ENCODE measurements around the gene POLRMT. TPM values are rescaled to one million over a fixed set of nuclear protein-coding genes. Genes with fewer than 3 reads are reported as not detected.
A peak's percentile ranks its signal among the peaks of the same experiment; 100 is the strongest.

Gene POLRMT
- total RNA-seq, 1 experiment from 2014 or later: 104 TPM

DNA sequence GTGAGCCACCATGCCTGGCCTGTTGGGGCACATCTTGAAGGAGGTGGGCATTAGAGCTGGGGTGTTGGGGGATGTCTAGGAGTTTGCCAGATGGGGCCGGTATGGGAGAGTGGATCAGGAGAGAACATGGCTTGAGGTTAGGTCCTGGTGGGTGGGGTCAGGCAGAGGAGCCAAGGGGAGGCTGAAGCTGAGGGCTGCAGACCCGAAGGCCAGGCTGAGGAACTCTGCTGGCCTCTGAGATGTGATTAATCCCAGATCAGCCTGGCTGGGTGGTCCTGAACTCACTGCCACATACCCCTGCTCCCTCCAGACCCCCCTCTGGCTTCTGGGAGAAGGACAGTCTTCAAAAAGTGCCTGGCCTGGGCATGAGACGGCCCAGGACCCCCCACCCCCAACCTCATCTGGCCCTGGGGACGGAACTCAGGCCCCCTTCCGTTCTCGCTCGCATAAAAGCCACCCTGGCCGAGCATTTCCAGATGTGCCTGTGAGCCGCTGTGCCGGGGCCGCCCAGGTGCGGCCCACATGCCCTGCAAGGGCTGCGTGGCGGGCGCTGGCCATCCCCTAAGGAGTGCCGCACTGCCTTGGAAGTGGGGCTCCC, 45.6 kb upstream of the POLRMT start:
- Mint-ChIP-seq H3K4me1 (peaks cover 0 to 10% of the 10 kb centered on the region in 2 experiments; a peak in 2 of 4 replicates), H3K4me3 (peak overlapping the region; percentile 79 to 86), H3K27ac (no peak overlapping the region), H3K9me3 (no peaks in the 10 kb centered on the region), H3K27me3 (ENCODE audit: low read depth) (peaks cover 36% of the 10 kb centered on the region), H3K36me3 (ENCODE audit: insufficient read depth in 1 of 3, low read depth in 3 of 3) (no peaks in the 10 kb centered on the region)
- Histone ChIP-seq H3T11ph (ENCODE audit: low read length) (no peak overlapping the region), H2BK15ac (ENCODE audit: low read depth, low read length) (no peak overlapping the region), H3K23ac (ENCODE audit: insufficient read length, low read depth, low read length) (no peak overlapping the region), H3K4ac (ENCODE audit: low read depth, low read length) (no peak overlapping the region), H4K8ac (replicated peaks; ENCODE audit: insufficient read length, low read depth, low read length) (no peak overlapping the region), H2BK20ac (ENCODE audit: low read depth, low read length, poor library complexity, severe bottlenecking) (no peak overlapping the region), H3K79me1 (ENCODE audit: insufficient read depth, low read depth, low read length, poor library complexity, severe bottlenecking) (no peaks in the 10 kb centered on the region), H3K4me2 (ENCODE audit: insufficient read depth, insufficient read length, low read length) (peak overlapping the region; percentile 49), H2BK5ac (ENCODE audit: insufficient read length, low read length) (no peak overlapping the region), H3K14ac (ENCODE audit: insufficient read depth, low read length) (no peak overlapping the region), H2BK120ac (ENCODE audit: low read depth, low read length, poor library complexity, severe bottlenecking) (no peak overlapping the region), H2BK12ac (ENCODE audit: insufficient read length, low read depth, low read length) (no peak overlapping the region), H3K9me3 (ENCODE audit: control insufficient read depth, low read depth, low read length) (no peaks in the 10 kb centered on the region), H2AFZ (ENCODE audit: low read length) (no peak overlapping the region), H3K4me1 (ENCODE audit: insufficient read depth, low read length) (no peaks in the 10 kb centered on the region), H2AK5ac (ENCODE audit: insufficient read length, low read length) (no peak overlapping the region), H3K56ac (ENCODE audit: insufficient read length, low read depth, low read length) (no peak overlapping the region), H3K23me2 (ENCODE audit: insufficient read length, low read depth, low read length, poor library complexity, severe bottlenecking) (peaks cover 8% of the 10 kb centered on the region), H4K5ac (ENCODE audit: insufficient read length, low read depth, low read length) (no peak overlapping the region), H3K9ac (ENCODE audit: extremely low read depth, insufficient read length, low read length) (no peak overlapping the region), H4K91ac (ENCODE audit: insufficient read length, low read depth, low read length) (no peak overlapping the region), H3K27ac (ENCODE audit: insufficient read length, low read depth, low read length) (no peak overlapping the region), H4K20me1 (ENCODE audit: control insufficient read depth, insufficient read depth, insufficient read length) (no peaks in the 10 kb centered on the region), H3K27me3 (ENCODE audit: insufficient read depth, low read length) (no peaks in the 10 kb centered on the region; the same call in 1 of the 2 replicates), H3K18ac (ENCODE audit: insufficient read length, low read depth, low read length) (no peak overlapping the region), H3K79me2 (ENCODE audit: insufficient read depth, low read length) (no peaks in the 10 kb centered on the region)
- no peak for TF ChIP-seq CTCF (conservative IDR thresholded peaks at IDR 0.05)
- no peak for DNase-seq
- no CpG with 5 or more reads among the region's 16 CpGs for WGBS (ENCODE audit: extremely low coverage, insufficient read length, low lambda C conversion rate)
